ENCODE measurements around the gene CROCC2.

DNA sequence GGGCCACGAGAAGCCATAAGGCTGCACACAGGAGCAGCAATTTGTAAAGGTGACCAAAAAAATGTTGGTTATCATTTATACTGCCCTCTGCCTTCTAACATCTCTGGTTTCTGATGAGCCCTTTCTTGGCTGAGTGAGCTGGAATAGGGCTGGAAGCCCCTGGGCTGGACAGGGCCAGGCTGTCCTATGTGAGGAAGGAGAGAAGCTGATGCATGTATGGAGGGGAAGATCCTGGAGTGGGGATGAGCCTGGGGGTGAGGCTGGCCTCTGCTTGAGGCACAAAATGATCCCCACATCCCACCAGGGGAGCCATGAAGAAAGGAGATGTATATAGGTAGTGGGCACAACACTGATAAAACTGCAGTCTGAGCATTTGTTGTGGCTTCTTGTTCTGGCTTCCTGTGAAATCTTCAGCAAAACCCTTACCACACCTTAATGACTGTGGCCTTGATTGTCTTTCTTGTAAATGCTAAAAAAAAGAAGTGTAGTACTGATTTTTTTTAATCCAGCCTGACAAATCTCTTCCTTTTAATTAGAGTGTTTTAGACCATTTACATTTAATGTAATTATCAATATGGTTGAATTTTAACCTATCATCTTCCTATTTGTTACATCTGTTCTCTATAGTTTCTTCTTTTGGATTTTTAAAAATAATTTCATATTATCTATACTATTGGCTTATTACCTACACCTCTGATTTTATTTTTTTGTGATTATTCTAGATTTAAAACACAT is 97.9 kb downstream of the CROCC2 start:
- TF ChIP-seq EZH2phosphoT487 (IDR thresholded peaks at IDR 0.05; ENCODE audit: borderline replicate concordance, low read depth), result no peak
- TF ChIP-seq CHD2 (IDR thresholded peaks at IDR 0.05; ENCODE audit: low read length, partially characterized antibody), result no peak
- no peak for TF ChIP-seq RAD21 (IDR thresholded peaks at IDR 0.05; ENCODE audit: low read length)
- TF ChIP-seq, protein P1, sequence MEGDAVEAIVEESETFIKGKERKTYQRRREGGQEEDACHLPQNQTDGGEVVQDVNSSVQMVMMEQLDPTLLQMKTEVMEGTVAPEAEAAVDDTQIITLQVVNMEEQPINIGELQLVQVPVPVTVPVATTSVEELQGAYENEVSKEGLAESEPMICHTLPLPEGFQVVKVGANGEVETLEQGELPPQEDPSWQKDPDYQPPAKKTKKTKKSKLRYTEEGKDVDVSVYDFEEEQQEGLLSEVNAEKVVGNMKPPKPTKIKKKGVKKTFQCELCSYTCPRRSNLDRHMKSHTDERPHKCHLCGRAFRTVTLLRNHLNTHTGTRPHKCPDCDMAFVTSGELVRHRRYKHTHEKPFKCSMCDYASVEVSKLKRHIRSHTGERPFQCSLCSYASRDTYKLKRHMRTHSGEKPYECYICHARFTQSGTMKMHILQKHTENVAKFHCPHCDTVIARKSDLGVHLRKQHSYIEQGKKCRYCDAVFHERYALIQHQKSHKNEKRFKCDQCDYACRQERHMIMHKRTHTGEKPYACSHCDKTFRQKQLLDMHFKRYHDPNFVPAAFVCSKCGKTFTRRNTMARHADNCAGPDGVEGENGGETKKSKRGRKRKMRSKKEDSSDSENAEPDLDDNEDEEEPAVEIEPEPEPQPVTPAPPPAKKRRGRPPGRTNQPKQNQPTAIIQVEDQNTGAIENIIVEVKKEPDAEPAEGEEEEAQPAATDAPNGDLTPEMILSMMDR (IDR thresholded peaks at IDR 0.05), result no peak
- no peak for TF ChIP-seq EP300 (IDR thresholded peaks at IDR 0.05; ENCODE audit: borderline replicate concordance in 1 of 2, low read depth in 1 of 2, low read length in 1 of 2)
- TF ChIP-seq GATA2 (CRISPR knock-in tag; IDR thresholded peaks at IDR 0.05), result no peak
- TF ChIP-seq SIN3A (IDR thresholded peaks at IDR 0.05; ENCODE audit: borderline replicate concordance, low read depth, low read length), result no peak
